SK-N-SH (cell line): ENCODE results near the gene DCLRE1B. TPM values are rescaled to one million over a fixed set of nuclear protein-coding genes. Genes with fewer than 3 reads are reported as not detected.

Source experiments
- CTCF ChIA-PET: fragments of 300-600, 350-600 bp; formaldehyde crosslinking; extraction: SDS; loops from one replicate; lab custom pipeline; 2021; lab: Yijun Ruan, JAX
- POLR2A ChIA-PET: fragments of 350-600 bp; sonication (Branson Sonifier 250); formaldehyde crosslinking; extraction: SDS; loops from one replicate; lab custom pipeline; 2020; ENCODE audit warnings: antibody characterized with exemption, inconsistent platforms; lab: Yijun Ruan, JAX
- DNase-seq: peaks from one replicate; pipeline ENCODE4 v3.0.0; 2012
- H2AFZ ChIP-seq: fragments of 200-600 bp; sonication (generic); 2 replicates; pipeline ENCODE4 v1.8.1; 2016; ENCODE audit warnings: antibody characterized with exemption, mild to moderate bottlenecking, low read depth
- H3F3A ChIP-seq: fragments of 200-600 bp; sonication (generic); replicated peaks from 2 replicates; pipeline ENCODE3; 2016; ENCODE audit warnings: antibody characterized with exemption, mild to moderate bottlenecking; ENCODE audit not compliant: insufficient read depth
- H3K27ac ChIP-seq, 2 experiments: fragments of 200-500 bp in 1 of 2; fragments of 200-600 bp in 1 of 2; sonication (Bioruptor generic) in 1 of 2; sonication (generic), shearing (Covaris generic) in 1 of 2; 2 replicates each; pipeline versions ENCODE4 v1.5.1 to v1.6.1; 2014 to 2016; ENCODE audit warnings: low read depth in 2 of 2, inconsistent platforms in 1 of 2, low read length in 1 of 2, mild to moderate bottlenecking in 1 of 2, mixed read lengths in 1 of 2
- H3K27me3 ChIP-seq: fragments of 200-600 bp; sonication (generic), shearing (Covaris generic); 2 replicates; pipeline ENCODE4 v1.6.1; 2016; ENCODE audit warnings: mixed run types; ENCODE audit not compliant: insufficient read depth
- H3K36me3 ChIP-seq, 2 experiments: fragments of 200-500 bp in 1 of 2; fragments of 200-600 bp in 1 of 2; sonication (Bioruptor generic) in 1 of 2; sonication (generic) in 1 of 2; replicated peaks in 1 of 2; 2 replicates each; pipeline versions ENCODE3 to v1.5.1; 2014 to 2016; ENCODE audit warnings: low read length in 1 of 2, mild to moderate bottlenecking in 1 of 2; ENCODE audit not compliant: insufficient read depth in 2 of 2, control insufficient read depth in 1 of 2
- H3K4me1 ChIP-seq, 2 experiments: fragments of 200-500 bp in 1 of 2; fragments of 200-600 bp in 1 of 2; sonication (Bioruptor generic) in 1 of 2; sonication (generic), shearing (Covaris generic) in 1 of 2; 2 replicates each; pipeline versions ENCODE4 v1.5.1 to v1.6.1; 2014 to 2016; ENCODE audit warnings: low read depth in 1 of 2, low read length in 1 of 2, mixed run types in 1 of 2; ENCODE audit not compliant: insufficient read depth in 2 of 2, control insufficient read depth in 1 of 2
- H3K4me2 ChIP-seq: fragments of 200-600 bp; sonication (generic), shearing (Covaris generic); 2 replicates; pipeline ENCODE4 v1.6.1; 2017; ENCODE audit warnings: mixed run types
- H3K4me3 ChIP-seq, 2 experiments: fragments of 200-500 bp in 1 of 2; fragments of 200-600 bp in 1 of 2; sonication (Bioruptor generic) in 1 of 2; sonication (generic), shearing (Covaris generic) in 1 of 2; 2 replicates each; pipeline versions ENCODE4 v1.5.1 to v1.8.1; 2014 to 2016; ENCODE audit warnings: low read depth in 2 of 2, inconsistent platforms in 1 of 2, low read length in 1 of 2, mild to moderate bottlenecking in 1 of 2, mixed read lengths in 1 of 2, moderate library complexity in 1 of 2
- H3K79me2 ChIP-seq: fragments of 200-600 bp; sonication (generic); 2 replicates; pipeline ENCODE4 v1.8.1; 2017; ENCODE audit warnings: mild to moderate bottlenecking; ENCODE audit not compliant: insufficient read depth
- H3K9ac ChIP-seq: fragments of 200-600 bp; sonication (generic); 2 replicates; pipeline ENCODE4 v1.6.1; 2017; ENCODE audit warnings: mixed run types
- H3K9me2 ChIP-seq: fragments of 200-600 bp; sonication (generic); 2 replicates; pipeline ENCODE4 v1.6.1; 2017; ENCODE audit warnings: mixed run types
- H3K9me3 ChIP-seq: fragments of 200-600 bp; sonication (generic); 2 replicates; pipeline ENCODE4 v1.6.1; 2017; ENCODE audit warnings: mixed run types, mild to moderate bottlenecking, moderate library complexity
- H4K20me1 ChIP-seq: fragments of 200-600 bp; sonication (generic); 2 replicates; pipeline ENCODE4 v1.6.1; 2017; ENCODE audit warnings: mild to moderate bottlenecking, mixed run types; ENCODE audit not compliant: insufficient read depth
- CHD2 ChIP-seq: fragments of 150-350 bp; IDR thresholded peaks from 2 replicates; pipeline ENCODE4 v1.6.1; 2018; ENCODE audit warnings: low read length; ENCODE audit not compliant: partially characterized antibody
- ELF1 ChIP-seq: IDR thresholded peaks from 2 replicates; pipeline ENCODE4 v1.4.0; 2012
- EZH2phosphoT487 ChIP-seq: fragments of 200-600 bp; sonication (generic); IDR thresholded peaks from 2 replicates; pipeline ENCODE4 v1.6.1; 2017; ENCODE audit warnings: low read depth, mixed run types, mild to moderate bottlenecking, antibody characterized with exemption, moderate library complexity, borderline replicate concordance
- FOSL2 ChIP-seq: IDR thresholded peaks from 2 replicates; pipeline ENCODE4 v1.4.0; 2012; ENCODE audit warnings: low read depth, mild to moderate bottlenecking, moderate library complexity, borderline replicate concordance
- GATA2 ChIP-seq: sonication (generic); formaldehyde crosslinking; IDR thresholded peaks from 2 replicates; pipeline ENCODE4 v1.5.0; 2020; ENCODE audit warnings: mild to moderate bottlenecking, missing genetic modification reagents
- JUND ChIP-seq: IDR thresholded peaks from 2 replicates; pipeline ENCODE4 v1.4.0; 2012
- NRF1 ChIP-seq: IDR thresholded peaks from 2 replicates; pipeline ENCODE4 v1.6.1; 2012; ENCODE audit warnings: low read depth, mild to moderate bottlenecking, low read length
- POLR2AphosphoS5 ChIP-seq: IDR thresholded peaks from 2 replicates; pipeline ENCODE4 v1.6.1; 2012; ENCODE audit warnings: low read depth, low read length
- RCOR1 ChIP-seq: fragments of 150-350 bp; IDR thresholded peaks from 2 replicates; pipeline ENCODE4 v1.6.1; 2017; ENCODE audit warnings: antibody characterized with exemption, low read length
- REST ChIP-seq: IDR thresholded peaks from 2 replicates; pipeline ENCODE4 v1.6.1; 2012; ENCODE audit warnings: mild to moderate bottlenecking, low read depth, low read length, moderate library complexity
- RFX5 ChIP-seq: IDR thresholded peaks from 2 replicates; pipeline ENCODE4 v1.6.1; 2012; ENCODE audit warnings: mild to moderate bottlenecking, improper control_type of control experiment, low read length
- SIN3A ChIP-seq: IDR thresholded peaks from 2 replicates; pipeline ENCODE4 v1.6.1; 2012; ENCODE audit warnings: low read depth, mild to moderate bottlenecking, low read length, moderate library complexity, borderline replicate concordance
- TEAD4 ChIP-seq: IDR thresholded peaks from 2 replicates; pipeline ENCODE4 v1.4.0; 2012; ENCODE audit warnings: mild to moderate bottlenecking, borderline replicate concordance; ENCODE audit not compliant: insufficient read depth
- YY1 ChIP-seq: IDR thresholded peaks from 2 replicates; pipeline ENCODE4 v1.4.0; 2012; ENCODE audit warnings: low read depth, mild to moderate bottlenecking
- WGBS: methylation state at CpG from one replicate; pipeline ENCODE4 v1.1.6; 2017; ENCODE audit warnings: low lambda C conversion rate; 5-methylcytosine and 5-hydroxymethylcytosine counted together
- polyA plus RNA-seq, 3 experiments: library from polyadenylated mRNA; depleted of rRNA; stranded (reverse); fragments of >200 nt; gene quantifications; 2 replicates each; pipeline ENCODE4 v1.2.3, GENCODE V29; 2012

DCLRE1B gene
- polyA plus RNA-seq, 1 of the 3 experiments (the other 2 are of a cell fraction) = 3.0 TPM

- TF ChIP-seq ELF1 = no peak
- no peak for TF ChIP-seq SIN3A
- ChIA-PET CTCF (interaction anchor here (1.0 to 1.3 kb wide), 3 partner anchors 11 to 37 kb away, joined by 3 to 5 read pairs (median 3); no protein-coding TSS in a partner anchor), POLR2A (no interaction called here)
- no peak overlapping the region for H3K27ac ChIP-seq
- H3K4me2 ChIP-seq = no peak overlapping the region
- no peak for DNase-seq
- WGBS = 88% methylated on average over 7 of the region's 7 CpGs
- H3K27me3 ChIP-seq = no peaks in the 10 kb centered on the region
- H3K4me1 ChIP-seq = peaks cover 3 to 11% of the 10 kb centered on the region in 2 experiments; a peak in 3 of 4 replicates
- no peaks in the 10 kb centered on the region for H3K9me2 ChIP-seq
- H4K20me1 ChIP-seq = peaks cover 54% of the 10 kb centered on the region
- H2AFZ ChIP-seq = no peak overlapping the region
- no peaks in the 10 kb centered on the region for H3K9me3 ChIP-seq
- no peak overlapping the region for H3K9ac ChIP-seq
- no peak overlapping the region for H3K4me3 ChIP-seq
- peaks cover 17 to 24% of the 10 kb centered on the region in 2 experiments for H3K36me3 ChIP-seq
- H3F3A ChIP-seq = no peaks in the 10 kb centered on the region
- peaks cover 96% of the 10 kb centered on the region for H3K79me2 ChIP-seq
Observed at GRCh38 chr1:113941245-113941559, 36.1 kb downstream of the DCLRE1B start.

GRCh38 chr1:113942527-113942926, 37.4 kb downstream of the DCLRE1B start:
- Histone ChIP-seq H3K79me2 (peaks cover 94% of the 10 kb centered on the region), H3F3A (peaks cover 9% of the 10 kb centered on the region), H3K4me2 (no peak overlapping the region), H3K27ac (no peak overlapping the region), H4K20me1 (peaks cover 54% of the 10 kb centered on the region), H3K9me3 (no peaks in the 10 kb centered on the region), H3K4me1 (peaks cover 3 to 16% of the 10 kb centered on the region in 2 experiments; a peak in 3 of 4 replicates), H3K9ac (no peak overlapping the region), H3K36me3 (peaks cover 17 to 24% of the 10 kb centered on the region in 2 experiments), H3K9me2 (no peaks in the 10 kb centered on the region), H2AFZ (no peak overlapping the region), H3K27me3 (no peaks in the 10 kb centered on the region), H3K4me3 (no peak overlapping the region)
- POLR2A ChIA-PET = no interaction called here
- CTCF ChIA-PET = no interaction called here
- DNase-seq = no peak
- no peak for TF ChIP-seq REST
- TF ChIP-seq YY1 = no peak
- TF ChIP-seq RCOR1 = no peak
- TF ChIP-seq NRF1 = no peak
- no peak for TF ChIP-seq JUND
- TF ChIP-seq GATA2 = no peak
- TF ChIP-seq TEAD4 = no peak
- TF ChIP-seq CHD2 = no peak
- TF ChIP-seq RFX5 = no peak
- no peak for TF ChIP-seq FOSL2
- no peak for TF ChIP-seq EZH2phosphoT487
- TF ChIP-seq ELF1 = no peak
- no peak for TF ChIP-seq POLR2AphosphoS5
